Stomach (tissue), 9 donors: ENCODE data around the gene SLC17A7. TPM values are rescaled to one million over a fixed set of nuclear protein-coding genes. Genes with fewer than 3 reads are reported as not detected.

Source experiments
- DNase-seq, 2 donors: peaks; one replicate each; pipeline versions ENCODE4 v3.0.0 to v3.0.0-alpha.2; 2013 to 2019
- H3K27ac ChIP-seq, 5 donors: fragments of 200-600 bp in 4 of 5; sonication (generic) in 4 of 5; one replicate each; pipeline ENCODE4 v1.5.1; 2013 to 2019; ENCODE audit warnings: mild to moderate bottlenecking in 1 of 5, moderate library complexity in 1 of 5
- H3K27me3 ChIP-seq, 3 donors: fragments of 200-600 bp; sonication (generic); one replicate each; pipeline ENCODE4 v1.5.1; 2017 to 2019; ENCODE audit warnings: mixed run types in 1 of 3
- H3K36me3 ChIP-seq, 4 donors: fragments of 200-600 bp; sonication (generic); 1 replicate in 3 of 4; 2 replicates in 1 of 4; pipeline ENCODE4 v1.5.1; 2016 to 2019
- H3K4me1 ChIP-seq, 4 donors: fragments of 200-600 bp; sonication (generic); one replicate each; pipeline ENCODE4 v1.5.1; 2016 to 2019
- H3K4me3 ChIP-seq, 4 donors: fragments of 200-600 bp; sonication (generic) in 3 of 4; one replicate each; pipeline ENCODE4 v1.5.1; 2016 to 2019; ENCODE audit warnings: mild to moderate bottlenecking in 1 of 4
- H3K9me3 ChIP-seq, 4 donors: fragments of 200-600 bp; sonication (generic); one replicate each; pipeline ENCODE4 v1.5.1; 2016 to 2019
- CTCF ChIP-seq, 7 experiments: fragments of 450-650 bp in 4 of 7; fragments of 200-600 bp in 3 of 7; sonication (generic) in 3 of 7; IDR thresholded peaks; one replicate each; pipeline ENCODE4 v1.5.1; 2016 to 2019; ENCODE audit warnings: antibody characterized with exemption in 7 of 7, control low read depth in 2 of 7, mild to moderate bottlenecking in 1 of 7
- EP300 ChIP-seq: sonication (generic); formaldehyde crosslinking; IDR thresholded peaks from one replicate; pipeline ENCODE4 v1.6.1; 2017; ENCODE audit warnings: antibody characterized with exemption
- POLR2A ChIP-seq, 4 donors: fragments of 450-650 bp; IDR thresholded peaks; one replicate each; pipeline ENCODE4 v1.6.1; 2016; ENCODE audit warnings: antibody characterized with exemption in 4 of 4, control low read depth in 2 of 4, mild to moderate bottlenecking in 1 of 4, moderate library complexity in 1 of 4
- POLR2AphosphoS5 ChIP-seq, 3 donors: sonication (generic); formaldehyde crosslinking; IDR thresholded peaks; one replicate each; pipeline ENCODE4 v1.6.1; 2016; ENCODE audit warnings: antibody characterized with exemption in 3 of 3
- WGBS, 5 donors: extraction: QIAGEN DNeasy Blood & Tissue Kit in 3 of 5; methylation state at CpG; one replicate each; pipeline versions ENCODE4 v1.1.5 to v1.1.7; 2013 to 2018; 5-methylcytosine and 5-hydroxymethylcytosine counted together
- intact Hi-C: fragments of 100-400 bp; cut with DNase I; formaldehyde crosslinking; loops from one replicate; pipeline ENCODE4 v1.15.1; 2023; ENCODE audit warnings: low total_unique reads
- polyA plus RNA-seq, 3 donors: library from polyadenylated mRNA; stranded (reverse); fragments of 200-250 nt; gene quantifications; one replicate each; pipeline ENCODE4 v1.2.3, GENCODE V29; 2013
- total RNA-seq, 5 donors: library from RNA; depleted of rRNA; stranded (reverse); fragments of >200 nt; gene quantifications; one replicate each; pipeline versions ENCODE4 v1.1.0 to v1.2.3, GENCODE V29; 2014 to 2016
- donor health status: healthy with polysubstance abuse.
- donor health status: Bipolar disorder and iron deficiency.
- donor health status: healthy.

The SLC17A7 gene
- total and polyA plus RNA-seq, 8 donors = 0.25 to 2.0 (median 0.93) TPM; not detected in 2

- 57 to 73% (median 62%) methylated on average over 10 to 15 of the region's 15 CpGs for WGBS, 5 donors
- TF ChIP-seq POLR2A (IDR thresholded peaks at IDR 0.05) (no peak), CTCF (IDR thresholded peaks at IDR 0.05) (no peak), EP300 (no peak), POLR2AphosphoS5 (IDR thresholded peaks at IDR 0.05) (no peak)
- intact Hi-C loops = no loop called here
- Histone ChIP-seq H3K27ac (no peak overlapping the region), H3K9me3 (no peaks in the 10 kb centered on the region), H3K27me3 (peaks cover 4 to 76% (median 25%) of the 10 kb centered on the region in 3 donors), H3K36me3 (no peaks in the 10 kb centered on the region), H3K4me1 (no peaks in the 10 kb centered on the region), H3K4me3 (no peak overlapping the region)
- no peak for DNase-seq
Measured at GRCh38 chr19:49415102-49415809, 26.1 kb downstream of the SLC17A7 start.

- H3K4me1 ChIP-seq = peaks cover 0 to 8% (median 0%) of the 10 kb centered on the region in 4 donors
- DNase-seq = no peak
- 74 to 85% (median 76%) methylated on average over 3 of the region's 3 CpGs for WGBS, 5 donors
- no peak overlapping the region for H3K27ac ChIP-seq
- TF ChIP-seq EP300 (no peak), POLR2AphosphoS5 (IDR thresholded peaks at IDR 0.05) (no peak), POLR2A (IDR thresholded peaks at IDR 0.05) (no peak), CTCF (IDR thresholded peaks at IDR 0.05) (no peak)
- no peaks in the 10 kb centered on the region for H3K36me3 ChIP-seq
- peaks cover 4 to 72% (median 18%) of the 10 kb centered on the region in 3 donors for H3K27me3 ChIP-seq
- intact Hi-C loops = no loop called here
- no peaks in the 10 kb centered on the region for H3K9me3 ChIP-seq
- no peak overlapping the region for H3K4me3 ChIP-seq
Measured at GRCh38 chr19:49414256-49414655, 27.1 kb downstream of the SLC17A7 start.

- 58 to 65% (median 59%) methylated on average over 7 to 9 of the region's 9 CpGs for WGBS, 5 donors
- H3K36me3 ChIP-seq = no peaks in the 10 kb centered on the region
- intact Hi-C loops = no loop called here
Measured at GRCh38 chr19:49413348-49413747, 28.0 kb downstream of the SLC17A7 start.

More at GRCh38 chr19:49413348-49413747, 28.0 kb downstream of the SLC17A7 start:
- peak in 1 of 2 donors; percentile 89 for DNase-seq
- Histone ChIP-seq H3K27ac (no peak overlapping the region), H3K9me3 (no peaks in the 10 kb centered on the region), H3K4me1 (peaks cover 0 to 13% (median 0%) of the 10 kb centered on the region in 4 donors), H3K27me3 (peaks cover 4 to 72% (median 9%) of the 10 kb centered on the region in 3 donors), H3K4me3 (no peak overlapping the region)
- TF ChIP-seq POLR2AphosphoS5 (IDR thresholded peaks at IDR 0.05) = no peak
- TF ChIP-seq POLR2A (IDR thresholded peaks at IDR 0.05) = no peak
- no peak for TF ChIP-seq CTCF (IDR thresholded peaks at IDR 0.05)
- no peak for TF ChIP-seq EP300
